HepG2 (cell line): Measurements from ENCODE around the gene SNAI3. TPM values are rescaled to one million over a fixed set of nuclear protein-coding genes. Genes with fewer than 3 reads are reported as not detected.

Source experiments
- BATF2 ChIP-seq: sonication (generic); formaldehyde crosslinking; IDR thresholded peaks from 2 replicates; pipeline ENCODE4 v1.8.0; 2022; ENCODE audit warnings: mild to moderate bottlenecking, missing genetic modification reagents, moderate library complexity
- BORCS8-MEF2B ChIP-seq: sonication (generic); formaldehyde crosslinking; IDR thresholded peaks from 2 replicates; pipeline ENCODE4 v1.8.0; 2022; ENCODE audit warnings: mild to moderate bottlenecking, missing genetic modification reagents
- ETV5 ChIP-seq: IDR thresholded peaks from 2 replicates; pipeline ENCODE4 v1.6.1; 2018; ENCODE audit warnings: missing biosample characterization, missing genetic modification reagents, inconsistent platforms, borderline replicate concordance
- SRSF4 ChIP-seq: fragments of 200-400 bp; formaldehyde crosslinking; IDR thresholded peaks from one replicate; pipeline ENCODE4 v1.6.1; 2018; ENCODE audit warnings: mild to moderate bottlenecking, low read depth, low read length, moderate library complexity; ENCODE audit not compliant: poor library complexity, severe bottlenecking
- ZFY ChIP-seq: sonication (generic); formaldehyde crosslinking; IDR thresholded peaks from 2 replicates; pipeline ENCODE4 v1.4.0; 2020; ENCODE audit warnings: missing genetic modification reagents
- ZNF549 ChIP-seq: sonication (generic); formaldehyde crosslinking; IDR thresholded peaks from 2 replicates; pipeline ENCODE4 v1.5.0; 2020; ENCODE audit warnings: missing genetic modification reagents
- polyA plus RNA-seq, 8 experiments: library from polyadenylated mRNA; depleted of rRNA in 3 of 8; stranded (reverse) in 7 of 8; unstranded in 1 of 8; fragments of >200 nt; fragmentation: Illumina TruSeq in 4 of 8; extraction: Trizol in 4 of 8; gene quantifications; 2 replicates each; pipeline versions ENCODE4 v1.2.1 to v1.2.3, GENCODE V29; 2011 to 2016; ENCODE audit warnings: low read depth in 4 of 8, missing spikeins in 1 of 8, mixed read lengths in 1 of 8; ENCODE audit not compliant: insufficient read depth in 1 of 8
- total RNA-seq, 5 experiments: library from RNA; depleted of rRNA; stranded (reverse); fragments of >200 nt; fragmentation: Illumina TruSeq; extraction: Trizol; gene quantifications; 2 replicates each; pipeline ENCODE4 v1.2.3, GENCODE V29; 2016; ENCODE audit warnings: low read depth in 1 of 5
- TF ChIP-seq, protein P1 (sequence below): sonication (generic); formaldehyde crosslinking; IDR thresholded peaks from 2 replicates; pipeline ENCODE4 v1.4.0; 2020; ENCODE audit warnings: mild to moderate bottlenecking, missing genetic modification reagents
- TF ChIP-seq, protein P2 (sequence below): IDR thresholded peaks from 2 replicates; pipeline ENCODE4 v1.6.1; 2012; ENCODE audit warnings: low read length, improper control_type of control experiment
- TF ChIP-seq, protein P3 (sequence below): sonication (generic); formaldehyde crosslinking; IDR thresholded peaks from 2 replicates; pipeline ENCODE4 v1.4.0; 2020; ENCODE audit warnings: missing genetic modification reagents, borderline replicate concordance
- TF ChIP-seq, protein P4 (sequence below): fragments of 450-650 bp; IDR thresholded peaks from 2 replicates; pipeline ENCODE4 v1.6.1; 2017

The SNAI3 gene
- total and polyA plus RNA-seq, 2 of the 13 experiments (the other 11 are each of a cell fraction or from before 2014, with no cell fraction given) = 0.09 to 0.18 TPM

- TF ChIP-seq, protein P1, sequence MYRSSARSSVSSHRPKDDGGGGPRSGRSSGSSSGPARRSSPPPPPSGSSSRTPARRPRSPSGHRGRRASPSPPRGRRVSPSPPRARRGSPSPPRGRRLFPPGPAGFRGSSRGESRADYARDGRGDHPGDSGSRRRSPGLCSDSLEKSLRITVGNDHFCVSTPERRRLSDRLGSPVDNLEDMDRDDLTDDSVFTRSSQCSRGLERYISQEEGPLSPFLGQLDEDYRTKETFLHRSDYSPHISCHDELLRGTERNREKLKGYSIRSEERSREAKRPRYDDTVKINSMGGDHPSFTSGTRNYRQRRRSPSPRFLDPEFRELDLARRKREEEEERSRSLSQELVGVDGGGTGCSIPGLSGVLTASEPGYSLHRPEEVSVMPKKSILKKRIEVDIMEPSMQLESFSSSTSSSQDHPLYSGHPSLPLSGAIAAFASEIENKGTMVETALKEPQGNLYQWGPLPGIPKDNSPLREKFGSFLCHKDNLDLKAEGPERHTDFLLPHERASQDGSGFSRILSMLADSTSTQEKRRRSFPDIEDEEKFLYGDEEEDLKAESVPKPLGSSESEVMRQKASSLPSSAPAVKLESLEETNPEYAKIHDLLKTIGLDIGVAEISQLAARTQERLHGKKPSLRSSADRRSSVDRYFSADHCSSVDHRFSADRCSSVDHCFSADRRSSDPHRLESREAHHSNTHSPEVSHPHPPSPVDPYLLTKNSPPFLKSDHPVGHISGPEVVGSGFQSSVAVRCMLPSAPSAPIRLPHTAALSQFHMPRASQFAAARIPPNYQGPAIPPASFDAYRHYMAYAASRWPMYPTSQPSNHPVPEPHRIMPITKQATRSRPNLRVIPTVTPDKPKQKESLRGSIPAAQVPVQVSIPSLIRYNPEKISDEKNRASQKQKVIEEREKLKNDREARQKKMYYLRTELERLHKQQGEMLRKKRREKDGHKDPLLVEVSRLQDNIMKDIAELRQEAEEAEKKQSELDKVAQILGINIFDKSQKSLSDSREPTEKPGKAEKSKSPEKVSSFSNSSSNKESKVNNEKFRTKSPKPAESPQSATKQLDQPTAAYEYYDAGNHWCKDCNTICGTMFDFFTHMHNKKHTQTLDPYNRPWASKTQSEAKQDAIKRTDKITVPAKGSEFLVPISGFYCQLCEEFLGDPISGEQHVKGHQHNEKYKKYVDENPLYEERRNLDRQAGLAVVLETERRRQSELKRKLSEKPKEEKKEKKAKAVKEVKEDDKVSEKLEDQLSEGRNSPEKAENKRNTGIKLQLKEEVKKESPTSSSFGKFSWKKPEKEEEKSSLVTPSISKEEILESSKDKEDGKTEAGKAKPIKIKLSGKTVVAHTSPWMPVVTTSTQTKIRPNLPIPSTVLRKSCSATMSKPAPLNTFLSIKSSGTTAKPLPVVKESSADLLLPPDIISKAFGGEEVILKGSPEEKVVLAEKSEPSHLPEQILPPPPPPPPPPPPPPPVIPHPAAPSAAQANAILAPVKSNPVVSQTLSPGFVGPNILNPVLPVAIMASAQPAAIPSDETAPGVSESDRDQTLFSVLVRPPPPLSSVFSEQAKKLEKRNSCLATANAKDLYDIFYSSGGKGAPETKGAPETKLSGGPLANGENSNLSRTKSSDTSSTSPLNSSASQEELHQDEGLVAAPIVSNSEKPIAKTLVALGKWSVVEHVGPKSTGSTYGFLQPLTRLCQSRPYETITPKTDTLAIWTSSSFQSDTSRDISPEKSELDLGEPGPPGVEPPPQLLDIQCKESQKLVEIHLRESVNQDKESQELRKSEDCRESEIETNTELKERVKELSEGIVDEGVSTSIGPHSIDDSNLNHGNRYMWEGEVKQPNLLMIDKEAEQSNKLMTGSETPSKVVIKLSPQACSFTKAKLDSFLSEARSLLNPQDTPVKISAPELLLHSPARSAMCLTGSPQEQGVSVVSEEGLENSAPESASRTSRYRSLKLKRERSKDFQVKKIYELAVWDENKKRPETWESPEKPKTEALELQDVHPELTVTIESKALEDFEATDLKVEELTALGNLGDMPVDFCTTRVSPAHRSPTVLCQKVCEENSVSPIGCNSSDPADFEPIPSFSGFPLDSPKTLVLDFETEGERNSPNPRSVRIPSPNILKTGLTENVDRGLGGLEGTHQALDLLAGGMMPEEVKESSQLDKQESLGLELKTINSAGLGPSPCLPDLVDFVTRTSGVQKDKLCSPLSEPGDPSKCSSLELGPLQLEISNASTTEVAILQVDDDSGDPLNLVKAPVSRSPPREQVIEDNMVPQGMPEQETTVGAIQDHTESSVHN (CRISPR knock-in tag) = no peak
- TF ChIP-seq, protein P2, sequence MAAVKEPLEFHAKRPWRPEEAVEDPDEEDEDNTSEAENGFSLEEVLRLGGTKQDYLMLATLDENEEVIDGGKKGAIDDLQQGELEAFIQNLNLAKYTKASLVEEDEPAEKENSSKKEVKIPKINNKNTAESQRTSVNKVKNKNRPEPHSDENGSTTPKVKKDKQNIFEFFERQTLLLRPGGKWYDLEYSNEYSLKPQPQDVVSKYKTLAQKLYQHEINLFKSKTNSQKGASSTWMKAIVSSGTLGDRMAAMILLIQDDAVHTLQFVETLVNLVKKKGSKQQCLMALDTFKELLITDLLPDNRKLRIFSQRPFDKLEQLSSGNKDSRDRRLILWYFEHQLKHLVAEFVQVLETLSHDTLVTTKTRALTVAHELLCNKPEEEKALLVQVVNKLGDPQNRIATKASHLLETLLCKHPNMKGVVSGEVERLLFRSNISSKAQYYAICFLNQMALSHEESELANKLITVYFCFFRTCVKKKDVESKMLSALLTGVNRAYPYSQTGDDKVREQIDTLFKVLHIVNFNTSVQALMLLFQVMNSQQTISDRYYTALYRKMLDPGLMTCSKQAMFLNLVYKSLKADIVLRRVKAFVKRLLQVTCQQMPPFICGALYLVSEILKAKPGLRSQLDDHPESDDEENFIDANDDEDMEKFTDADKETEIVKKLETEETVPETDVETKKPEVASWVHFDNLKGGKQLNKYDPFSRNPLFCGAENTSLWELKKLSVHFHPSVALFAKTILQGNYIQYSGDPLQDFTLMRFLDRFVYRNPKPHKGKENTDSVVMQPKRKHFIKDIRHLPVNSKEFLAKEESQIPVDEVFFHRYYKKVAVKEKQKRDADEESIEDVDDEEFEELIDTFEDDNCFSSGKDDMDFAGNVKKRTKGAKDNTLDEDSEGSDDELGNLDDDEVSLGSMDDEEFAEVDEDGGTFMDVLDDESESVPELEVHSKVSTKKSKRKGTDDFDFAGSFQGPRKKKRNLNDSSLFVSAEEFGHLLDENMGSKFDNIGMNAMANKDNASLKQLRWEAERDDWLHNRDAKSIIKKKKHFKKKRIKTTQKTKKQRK = no peak
- peak; percentile 99 for TF ChIP-seq ETV5 (CRISPR knock-in tag)
- TF ChIP-seq, protein P3, sequence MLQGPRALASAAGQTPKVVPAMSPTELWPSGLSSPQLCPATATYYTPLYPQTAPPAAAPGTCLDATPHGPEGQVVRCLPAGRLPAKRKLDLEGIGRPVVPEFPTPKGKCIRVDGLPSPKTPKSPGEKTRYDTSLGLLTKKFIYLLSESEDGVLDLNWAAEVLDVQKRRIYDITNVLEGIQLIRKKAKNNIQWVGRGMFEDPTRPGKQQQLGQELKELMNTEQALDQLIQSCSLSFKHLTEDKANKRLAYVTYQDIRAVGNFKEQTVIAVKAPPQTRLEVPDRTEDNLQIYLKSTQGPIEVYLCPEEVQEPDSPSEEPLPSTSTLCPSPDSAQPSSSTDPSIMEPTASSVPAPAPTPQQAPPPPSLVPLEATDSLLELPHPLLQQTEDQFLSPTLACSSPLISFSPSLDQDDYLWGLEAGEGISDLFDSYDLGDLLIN (CRISPR knock-in tag) = peak; percentile 22; the same call in 1 of the 2 replicates
- peak; percentile 42; the same call in 1 of the 2 replicates for TF ChIP-seq BORCS8-MEF2B (CRISPR knock-in tag)
- TF ChIP-seq, protein P4, sequence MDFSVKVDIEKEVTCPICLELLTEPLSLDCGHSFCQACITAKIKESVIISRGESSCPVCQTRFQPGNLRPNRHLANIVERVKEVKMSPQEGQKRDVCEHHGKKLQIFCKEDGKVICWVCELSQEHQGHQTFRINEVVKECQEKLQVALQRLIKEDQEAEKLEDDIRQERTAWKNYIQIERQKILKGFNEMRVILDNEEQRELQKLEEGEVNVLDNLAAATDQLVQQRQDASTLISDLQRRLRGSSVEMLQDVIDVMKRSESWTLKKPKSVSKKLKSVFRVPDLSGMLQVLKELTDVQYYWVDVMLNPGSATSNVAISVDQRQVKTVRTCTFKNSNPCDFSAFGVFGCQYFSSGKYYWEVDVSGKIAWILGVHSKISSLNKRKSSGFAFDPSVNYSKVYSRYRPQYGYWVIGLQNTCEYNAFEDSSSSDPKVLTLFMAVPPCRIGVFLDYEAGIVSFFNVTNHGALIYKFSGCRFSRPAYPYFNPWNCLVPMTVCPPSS = no peak
- TF ChIP-seq ZNF549 (CRISPR knock-in tag) = no peak
- TF ChIP-seq SRSF4 = peak; percentile 77
- TF ChIP-seq ZFY (CRISPR knock-in tag) = no peak; the same call in 1 of the 2 replicates
- TF ChIP-seq BATF2 (CRISPR knock-in tag) = no peak
Observed at GRCh38 chr16:88651276-88651988, 34.9 kb downstream of the SNAI3 start (continued).
